Limb (tissue), 2 donors: ENCODE results near the gene ABCG2.
"Not testable (repeated sequence)": the region's sequence is repeated elsewhere in the genome, so short reads cannot be mapped to it uniquely, and the experiment has no call there.

Experiments
- DNase-seq, 2 donors: peaks; one replicate each; pipeline ENCODE4 v3.0.0-alpha.2; 2016; ENCODE audit errors: extremely low spot score in 2 of 2

Gene ABCG2

GRCh38 chr4:88166608-88167007 is 8.2 kb upstream of the ABCG2 start:
- DNase-seq, result no peak

GRCh38 chr4:88163336-88163735 is 4.9 kb upstream of the ABCG2 start:
- DNase-seq, result no peak

GRCh38 chr4:88162626-88163025 is 4.2 kb upstream of the ABCG2 start:
- no peak for DNase-seq

GRCh38 chr4:88159229-88159725 is 838 bp upstream of the ABCG2 start:
- no peak for DNase-seq

GRCh38 chr4:88158038-88158488 is 376 bp downstream of the ABCG2 start:
- no peak for DNase-seq

GRCh38 chr4:88152331-88152730 is 6.1 kb downstream of the ABCG2 start:
- not testable (repeated sequence) for DNase-seq

GRCh38 chr4:88148560-88148959 is 9.9 kb downstream of the ABCG2 start:
- no peak for DNase-seq

- no peak for DNase-seq
Observed at GRCh38 chr4:88147799-88148217, 10.6 kb downstream of the ABCG2 start.

GRCh38 chr4:88146891-88147290 is 11.5 kb downstream of the ABCG2 start:
- DNase-seq, result no peak

DNA sequence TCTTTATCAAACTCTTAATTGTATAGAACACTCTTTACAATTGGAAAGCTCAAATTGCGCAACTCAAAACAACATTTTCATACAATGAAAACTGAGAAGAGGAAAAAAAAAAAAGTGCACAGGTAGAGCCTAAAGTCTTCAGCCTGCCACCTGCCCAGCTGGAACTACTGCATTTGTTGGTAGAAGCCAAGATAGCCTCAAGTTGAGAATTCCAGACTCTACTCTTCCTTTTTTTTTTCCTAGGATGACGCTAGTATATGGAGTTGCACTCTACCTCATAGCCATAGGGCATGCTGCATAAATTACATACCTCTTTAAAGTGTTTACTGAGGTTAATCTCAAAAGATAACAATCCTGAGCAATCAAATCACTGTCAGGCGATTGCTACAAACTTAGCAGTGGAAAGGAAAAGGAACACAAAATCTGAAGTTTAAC is 13.6 kb downstream of the ABCG2 start:
- DNase-seq, result no peak

GRCh38 chr4:88144048-88144447 is 14.4 kb downstream of the ABCG2 start:
- no peak for DNase-seq

- DNase-seq, result no peak
Observed at GRCh38 chr4:88143504-88143903, 14.9 kb downstream of the ABCG2 start.

DNA sequence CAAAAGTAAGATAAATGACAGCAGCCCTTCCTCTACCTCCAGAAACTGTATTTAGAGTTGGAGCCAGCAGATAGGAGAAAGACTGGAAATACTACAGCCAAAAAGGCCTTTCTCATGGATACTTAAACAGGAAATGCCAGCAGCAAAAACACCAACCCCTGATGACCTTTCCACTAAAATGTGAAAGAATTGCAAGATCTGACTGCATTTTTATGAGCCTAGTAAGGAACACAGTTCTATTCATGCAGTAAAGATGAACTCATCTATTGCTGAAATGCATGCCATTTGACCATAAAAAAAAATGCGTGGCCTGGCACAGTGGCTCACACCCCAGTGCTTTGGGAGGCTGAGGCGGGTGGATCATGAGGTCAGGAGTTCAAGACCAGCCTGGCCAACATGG is 19.9 kb downstream of the ABCG2 start:
- DNase-seq, result no peak

DNA sequence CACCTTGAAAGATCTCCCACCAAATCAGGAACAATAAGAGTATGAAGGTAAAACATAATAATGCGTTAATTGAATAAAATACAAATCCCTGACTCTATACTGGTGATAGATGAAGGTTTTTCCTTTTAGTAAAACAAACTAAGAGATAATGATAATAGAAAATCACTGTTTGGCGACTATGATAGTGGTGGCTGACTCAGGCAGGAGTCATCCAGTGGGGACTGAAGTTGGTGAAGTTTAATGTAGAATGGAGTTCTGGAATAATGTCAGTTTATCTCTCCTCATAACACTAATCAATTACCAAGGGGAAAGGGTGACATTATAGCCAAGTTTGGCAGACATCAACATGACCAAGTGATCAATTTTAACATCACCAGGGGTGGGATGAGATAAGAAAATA is 21.3 kb downstream of the ABCG2 start:
- DNase-seq, result no peak

DNA sequence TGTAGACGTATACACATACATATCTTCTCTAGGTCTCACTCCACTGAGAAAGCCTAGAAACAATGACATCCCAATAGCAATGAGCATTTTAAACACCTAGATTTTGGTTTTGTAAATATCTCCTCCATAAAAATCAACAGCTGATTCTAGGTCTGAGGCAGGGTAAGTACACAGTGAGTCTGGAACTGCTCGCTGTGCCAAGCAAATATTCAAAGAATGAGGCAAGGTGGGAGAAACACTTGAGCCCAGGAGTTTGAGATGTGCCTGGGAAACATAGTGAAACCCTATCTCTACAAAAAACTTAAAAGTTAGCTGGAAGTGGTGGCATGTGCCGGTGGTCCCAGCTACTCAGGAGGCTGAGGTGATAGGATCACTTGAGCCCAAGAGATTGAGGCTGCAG is 22.2 kb downstream of the ABCG2 start:
- no peak for DNase-seq

DNA sequence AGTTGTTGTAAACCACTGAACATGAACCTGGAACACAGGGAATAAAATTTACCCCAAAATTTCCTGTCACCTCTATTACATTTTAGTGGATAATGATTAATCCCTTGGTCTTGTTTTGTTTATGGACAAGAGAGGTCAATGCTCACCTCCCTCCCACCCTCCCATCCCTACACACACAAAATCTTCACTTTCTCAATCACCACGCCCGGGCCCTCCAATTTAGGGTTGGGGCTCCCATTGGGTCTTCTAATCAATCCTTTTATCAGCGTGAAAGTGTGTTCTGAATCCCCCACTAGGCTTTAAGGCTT is 23.1 kb downstream of the ABCG2 start:
- DNase-seq, result no peak

- DNase-seq, result no peak
Observed at GRCh38 chr4:88134536-88135355, 23.7 kb downstream of the ABCG2 start.

DNA sequence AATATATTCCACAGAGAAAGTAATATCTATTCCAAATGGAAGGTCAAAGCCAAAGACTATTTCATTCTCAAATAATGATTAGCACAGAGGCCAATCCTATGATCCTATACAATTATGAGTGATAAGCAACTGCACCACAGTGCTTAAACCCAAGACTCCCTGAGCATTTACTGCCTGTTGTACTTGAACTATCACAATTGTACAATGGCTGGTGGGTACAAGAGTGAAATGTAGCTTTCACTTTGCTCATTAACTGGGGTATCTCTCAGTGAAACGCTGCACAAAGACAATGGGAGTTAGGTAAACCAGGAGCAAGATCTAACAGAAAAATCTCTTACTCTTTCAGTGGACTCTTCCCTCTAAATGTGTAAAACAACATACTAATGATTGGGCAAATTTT is 24.3 kb downstream of the ABCG2 start:
- no peak for DNase-seq

DNA sequence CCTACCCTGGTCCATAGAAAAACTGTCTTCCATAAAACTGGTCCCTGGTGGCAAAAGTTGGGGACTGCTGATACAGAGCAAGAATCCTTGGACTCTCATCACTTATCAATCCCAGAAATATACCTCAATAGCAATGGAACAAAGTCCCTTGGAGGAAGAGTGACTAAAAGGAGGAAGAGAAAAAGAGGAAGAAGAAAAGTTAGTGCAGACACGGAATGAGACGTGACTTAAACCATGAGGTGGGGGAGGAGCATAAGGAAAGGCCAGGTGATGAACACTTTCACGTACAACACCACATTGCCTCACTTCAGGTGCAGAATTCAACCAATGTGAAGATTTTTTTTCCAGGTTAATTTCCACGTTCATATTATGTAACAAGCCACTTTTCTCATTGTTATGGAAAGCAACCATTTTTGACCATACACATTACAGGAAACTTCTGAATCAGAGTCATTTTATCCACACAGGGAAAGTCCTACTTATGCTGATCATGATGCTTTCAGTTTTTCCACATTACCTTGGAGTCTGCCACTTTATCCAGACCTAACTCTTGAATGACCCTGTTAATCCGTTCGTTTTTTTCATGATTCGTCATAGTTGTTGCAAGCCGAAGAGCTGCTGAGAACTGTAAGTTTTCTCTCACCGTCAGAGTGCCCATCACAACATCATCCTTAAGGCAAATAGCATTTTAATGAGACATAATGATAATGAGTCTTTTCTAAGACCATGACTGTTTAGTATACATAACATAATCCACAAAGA is 27.7 kb downstream of the ABCG2 start:
- DNase-seq, result no peak

DNA sequence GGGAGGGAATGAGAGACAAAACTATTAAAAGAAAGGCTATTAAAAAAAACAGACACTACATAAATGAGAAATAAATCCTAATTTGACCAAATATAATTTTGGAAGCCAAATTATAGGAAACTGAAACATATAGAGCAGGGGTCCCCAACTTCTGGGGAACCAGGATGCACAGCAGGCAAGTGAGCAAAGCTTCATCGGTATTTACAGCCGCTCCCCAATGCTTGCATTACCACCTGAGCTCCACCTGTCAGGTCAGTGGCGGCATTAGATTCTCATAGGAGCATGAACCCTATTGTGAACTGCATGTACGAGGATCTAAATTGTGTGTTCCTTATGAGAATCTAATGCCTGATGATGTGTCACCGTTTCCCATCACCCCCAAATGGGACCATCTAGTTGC is 28.4 kb downstream of the ABCG2 start:
- DNase-seq, result no peak

DNA sequence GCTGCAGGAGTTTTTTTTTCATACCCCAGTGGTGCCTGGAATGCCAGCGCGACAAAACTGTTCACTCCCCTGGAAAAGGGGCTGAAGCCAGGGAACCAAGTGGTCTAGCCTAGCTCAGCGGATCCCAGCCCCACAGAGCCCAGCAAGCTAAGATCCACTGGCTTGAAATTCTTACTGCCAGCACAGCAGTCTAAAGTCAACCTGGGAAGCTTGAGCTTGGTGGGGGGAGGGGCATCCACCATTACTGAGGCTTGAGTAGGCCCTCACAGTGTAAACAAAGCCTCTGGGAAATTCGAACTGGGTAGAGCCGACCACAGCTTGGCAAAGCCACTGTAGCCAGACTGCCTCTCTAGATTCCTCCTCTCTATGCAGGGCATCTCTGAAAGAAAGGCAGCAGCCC is 36.2 kb downstream of the ABCG2 start:
- DNase-seq, result not testable (repeated sequence)

DNA sequence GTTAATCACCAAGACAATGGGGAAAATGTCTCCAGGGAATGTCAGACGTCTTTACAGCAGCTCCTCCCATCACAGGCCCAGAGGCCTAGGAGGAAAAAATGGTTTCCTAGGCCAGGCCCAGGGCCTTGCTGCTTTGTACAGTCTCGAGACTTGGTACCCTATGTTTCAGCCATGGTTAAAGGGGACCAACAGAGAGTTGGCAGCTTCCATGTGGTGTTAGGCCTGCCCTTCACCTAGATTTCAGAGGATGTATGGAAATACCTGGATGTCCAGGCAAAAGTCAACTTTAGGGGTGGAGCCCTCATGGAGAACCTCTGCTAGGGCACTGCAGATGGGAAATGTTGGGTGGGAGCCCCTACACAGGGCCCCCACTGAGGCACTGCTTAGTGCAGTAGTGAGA is 38.5 kb downstream of the ABCG2 start:
- DNase-seq, result no peak

DNA sequence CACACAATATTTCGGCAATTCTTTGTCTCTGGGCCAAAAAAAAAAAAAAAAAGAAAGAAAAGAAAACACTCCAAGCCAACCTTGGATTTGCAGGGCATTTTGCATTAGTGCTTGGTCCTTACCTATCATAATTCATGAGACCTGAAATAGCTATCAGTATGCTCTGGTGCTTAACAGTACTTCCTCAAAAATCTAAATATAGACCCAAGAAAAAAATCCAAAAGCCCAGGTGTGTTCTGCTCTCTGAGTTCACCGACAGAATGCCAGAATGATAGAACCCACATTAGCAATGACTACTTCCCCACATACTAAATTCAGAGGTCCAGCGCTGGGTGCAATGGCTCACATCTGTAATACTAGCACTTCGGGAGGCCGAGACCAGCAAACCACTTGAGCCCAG is 42.9 kb downstream of the ABCG2 start:
- no peak for DNase-seq
